Erythroblast (primary cell): ENCODE data around the gene CCNT2.

Source experiments
- GATA1 ChIP-seq: IDR thresholded peaks from 2 replicates; pipeline ENCODE4 v1.6.1; 2011; ENCODE audit warnings: low read depth, mild to moderate bottlenecking, control low read depth, low read length, moderate library complexity
- POLR2A ChIP-seq: IDR thresholded peaks from 2 replicates; pipeline ENCODE4 v1.6.1; 2011; ENCODE audit warnings: mild to moderate bottlenecking, low read length

- no peak for TF ChIP-seq POLR2A
- no peak for TF ChIP-seq GATA1
Measured at GRCh38 chr2:134869946-134870736, 48.5 kb upstream of the CCNT2 start.
